NCI-H1105 treated with DMSO at 0.1 percent for 48 hours (cell line): ENCODE data around the gene CDK2AP2.
A peak's percentile ranks its signal among the peaks of the same experiment; 100 is the strongest.
"Not testable (repeated sequence)": the region's sequence is repeated elsewhere in the genome, so short reads cannot be mapped to it uniquely, and the experiment has no call there.

Experiments
- DNase-seq: peaks from one replicate; lab custom pipeline; 2025; lab: John Stamatoyannopoulos, UW

Gene CDK2AP2

GRCh38 chr11:67507864-67508485, at the start of gene CDK2AP2:
Gene CDK2AP2, minus strand, starts transcription at chr11:67508162. Its CDS starts 80 bp downstream, at chr11:67508082.
- peak; percentile 98 for DNase-seq

GRCh38 chr11:67556244-67556643, 48.3 kb upstream of the CDK2AP2 start:
- no peak for DNase-seq

- not testable (repeated sequence) for DNase-seq
Measured at GRCh38 chr11:67551697-67552096, 43.7 kb upstream of the CDK2AP2 start.

- no peak for DNase-seq
Measured at GRCh38 chr11:67551127-67551526, 43.2 kb upstream of the CDK2AP2 start.

- no peak for DNase-seq
Measured at GRCh38 chr11:67548555-67549110, 40.7 kb upstream of the CDK2AP2 start.

- not testable (repeated sequence) for DNase-seq
Measured at GRCh38 chr11:67548112-67548511, 40.1 kb upstream of the CDK2AP2 start.

GRCh38 chr11:67545280-67545679, 37.3 kb upstream of the CDK2AP2 start:
- DNase-seq: peak; percentile 12

GRCh38 chr11:67544616-67545242, 36.8 kb upstream of the CDK2AP2 start:
- no peak for DNase-seq

- no peak for DNase-seq
Measured at GRCh38 chr11:67543585-67543984, 35.6 kb upstream of the CDK2AP2 start.

- no peak for DNase-seq
Measured at GRCh38 chr11:67542971-67543370, 35.0 kb upstream of the CDK2AP2 start.

- no peak for DNase-seq
Measured at GRCh38 chr11:67542169-67542568, 34.2 kb upstream of the CDK2AP2 start.

GRCh38 chr11:67541198-67541597, 33.2 kb upstream of the CDK2AP2 start:
- no peak for DNase-seq

GRCh38 chr11:67539550-67539949, 31.6 kb upstream of the CDK2AP2 start:
- no peak for DNase-seq

- DNase-seq: no peak
Measured at GRCh38 chr11:67538823-67539505, 31.0 kb upstream of the CDK2AP2 start.

GRCh38 chr11:67538306-67538705, 30.3 kb upstream of the CDK2AP2 start:
- no peak for DNase-seq

- no peak for DNase-seq
Measured at GRCh38 chr11:67535561-67535960, 27.6 kb upstream of the CDK2AP2 start.

- no peak for DNase-seq
Measured at GRCh38 chr11:67534070-67534679, 26.2 kb upstream of the CDK2AP2 start.

- no peak for DNase-seq
Measured at GRCh38 chr11:67532889-67533288, 24.9 kb upstream of the CDK2AP2 start.

- DNase-seq: no peak
Measured at GRCh38 chr11:67530282-67530592, 22.3 kb upstream of the CDK2AP2 start.

- DNase-seq: no peak
Measured at GRCh38 chr11:67528376-67528775, 20.4 kb upstream of the CDK2AP2 start.

- DNase-seq: no peak
Measured at GRCh38 chr11:67525275-67525976, 17.5 kb upstream of the CDK2AP2 start.

- no peak for DNase-seq
Measured at GRCh38 chr11:67524480-67524808, 16.5 kb upstream of the CDK2AP2 start.
